Loucy (cell line): ENCODE data around the gene KLK1.

Experiments
- CTCF ChIP-seq: fragments of 200-600 bp; sonication (generic); conservative IDR thresholded peaks from 2 replicates; pipeline ENCODE4 v1.5.1; 2014; ENCODE audit warnings: mild to moderate bottlenecking, antibody characterized with exemption, low read length
- EZH2phosphoT487 ChIP-seq: fragments of 200-600 bp; IDR thresholded peaks from 2 replicates; pipeline ENCODE4 v1.6.1; 2018; ENCODE audit warnings: antibody characterized with exemption, mild to moderate bottlenecking, moderate library complexity, borderline replicate concordance

DNA sequence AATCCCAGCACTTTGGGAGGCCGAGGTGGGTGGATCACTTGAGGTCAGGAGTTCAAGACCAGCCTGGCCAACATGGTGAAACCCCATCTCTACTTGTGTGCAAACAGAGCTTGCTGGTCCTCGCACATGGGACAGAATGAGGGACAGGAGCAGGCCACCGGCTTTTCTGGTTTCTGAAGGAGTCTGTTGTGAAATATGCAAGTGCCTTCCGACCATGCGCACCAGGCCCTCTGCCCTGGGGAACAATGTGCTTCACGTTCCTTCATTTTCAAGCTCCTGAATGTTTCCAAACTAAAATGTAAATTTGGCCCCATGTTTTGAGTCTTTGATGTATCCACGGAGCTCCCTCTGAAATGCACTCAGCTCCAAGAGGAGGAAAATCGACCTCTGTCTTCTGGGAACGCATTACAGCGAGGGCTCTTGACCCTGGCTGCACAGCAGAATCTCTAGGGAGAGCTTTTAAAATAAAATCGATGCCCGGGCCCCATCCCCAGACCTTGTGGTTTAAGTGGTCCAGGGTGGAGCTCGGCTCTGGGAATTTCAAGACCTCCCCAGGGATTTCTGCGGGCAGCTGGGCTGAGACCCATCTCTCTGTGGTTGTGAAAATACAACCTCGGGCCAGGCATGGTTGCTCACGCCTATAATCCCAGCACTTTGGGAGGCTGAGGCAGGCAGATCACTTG, 42.7 kb downstream of the KLK1 start:
- no peak for TF ChIP-seq CTCF
- no peak for TF ChIP-seq EZH2phosphoT487
